ENCODE measurements around the gene LTA.
"Not testable (repeated sequence)": the region's sequence is repeated elsewhere in the genome, so short reads cannot be mapped to it uniquely, and the experiment has no call there.

The LTA gene

DNA sequence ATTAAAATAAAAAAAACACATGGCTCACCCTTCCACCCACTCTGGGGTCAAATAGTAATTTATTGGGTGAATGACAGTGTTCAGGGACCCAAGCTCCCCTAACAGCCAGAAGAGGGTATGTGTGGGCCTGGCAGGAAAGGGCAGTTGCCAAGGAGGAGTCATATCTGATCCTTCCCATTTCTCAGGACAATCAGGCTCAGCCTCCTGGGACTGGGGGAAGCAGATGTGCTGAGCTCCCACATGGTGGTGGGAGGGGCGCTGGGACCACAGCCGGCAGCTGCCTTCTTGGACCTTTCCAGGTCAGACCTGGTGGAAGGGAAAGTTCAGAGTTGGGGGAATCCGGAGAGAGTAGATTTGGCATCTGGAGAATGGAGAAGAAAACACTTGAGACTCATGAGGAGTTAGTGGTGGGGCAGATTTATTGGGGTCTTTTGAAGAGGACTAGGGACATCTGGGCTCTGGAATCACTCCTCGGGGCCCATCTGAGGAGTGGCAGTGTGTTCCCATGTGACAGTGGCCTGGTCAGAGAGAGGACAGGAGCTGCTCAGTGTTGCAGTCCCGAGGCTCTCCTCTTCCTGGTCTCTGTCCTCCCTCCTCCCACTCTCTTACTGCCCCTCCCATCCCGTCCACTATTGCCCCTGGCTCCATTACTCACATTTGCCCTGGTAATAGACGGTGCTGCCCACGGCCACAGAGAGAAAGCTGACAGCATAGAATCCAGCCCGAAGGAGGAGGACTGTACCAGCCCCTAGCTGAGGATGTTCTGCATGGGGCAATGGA is 17.0 kb downstream of the LTA start:
- no peak for DNase-seq

DNA sequence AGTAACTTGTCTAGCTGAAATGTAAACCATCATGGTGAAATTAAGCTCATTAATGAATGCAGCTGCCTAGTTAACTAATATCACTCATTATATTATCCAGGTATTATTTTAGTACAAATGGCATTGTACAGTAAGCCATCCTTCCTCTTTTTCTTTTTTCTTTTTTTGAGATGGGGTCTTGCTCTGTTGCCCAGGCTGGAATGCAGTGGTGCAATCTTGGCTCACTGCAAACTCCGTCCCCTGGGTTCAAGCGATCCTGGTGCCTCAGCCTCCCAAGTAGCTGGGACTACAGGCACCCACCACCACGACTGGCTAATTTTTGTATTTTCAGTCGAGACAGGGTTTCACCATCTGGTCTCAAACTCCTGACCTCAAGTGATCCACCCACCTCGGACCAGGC is 18.6 kb downstream of the LTA start:
- DNase-seq = not testable (repeated sequence)

GRCh38 chr6:31592396-31592771 is 20.3 kb downstream of the LTA start:
- DNase-seq = no peak

- no peak for DNase-seq
Measured at GRCh38 chr6:31597006-31597405, 24.9 kb downstream of the LTA start.

GRCh38 chr6:31607317-31607716 is 35.2 kb downstream of the LTA start:
- DNase-seq = no peak

- DNase-seq = no peak
Measured at GRCh38 chr6:31609519-31610406, 37.7 kb downstream of the LTA start.

GRCh38 chr6:31610968-31611367 is 38.9 kb downstream of the LTA start:
- DNase-seq = no peak

DNA sequence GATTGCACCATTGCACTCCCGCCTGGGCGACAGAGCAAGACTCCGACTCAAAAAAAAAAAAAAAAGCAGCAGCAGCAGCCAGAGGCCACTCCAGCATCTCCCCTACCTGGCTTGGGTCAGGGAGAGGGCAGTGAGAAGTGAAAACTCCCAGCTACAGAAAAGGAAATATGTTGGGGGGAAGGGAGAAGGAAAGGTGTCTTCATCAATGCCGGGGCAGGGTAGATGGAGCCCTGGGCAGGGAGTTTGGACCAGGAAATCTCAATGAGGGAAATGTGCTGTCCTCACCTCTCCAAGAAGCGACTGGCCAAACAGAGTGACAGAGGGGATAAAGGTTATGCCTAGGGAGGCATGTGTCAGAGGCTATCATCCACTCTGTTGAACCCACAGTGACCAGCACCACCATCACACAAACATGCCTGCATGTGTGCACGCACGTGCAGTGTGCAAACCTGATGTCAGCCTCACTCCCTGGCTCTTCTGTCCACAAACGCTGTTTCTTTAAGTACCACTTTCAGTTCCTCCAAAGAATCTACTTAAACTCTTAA is 42.1 kb downstream of the LTA start:
- DNase-seq = no peak

- DNase-seq = no peak
Measured at GRCh38 chr6:31614684-31615578, 42.8 kb downstream of the LTA start, which contains the start of gene AIF1. AIF1 (plus strand) TSS chr6:31615234; CDS start chr6:31615330, 96 bp downstream.

GRCh38 chr6:31615748-31616147 is 43.7 kb downstream of the LTA start:
- DNase-seq = no peak

- no peak for DNase-seq
Measured at GRCh38 chr6:31617010-31617409, 44.9 kb downstream of the LTA start.

DNA sequence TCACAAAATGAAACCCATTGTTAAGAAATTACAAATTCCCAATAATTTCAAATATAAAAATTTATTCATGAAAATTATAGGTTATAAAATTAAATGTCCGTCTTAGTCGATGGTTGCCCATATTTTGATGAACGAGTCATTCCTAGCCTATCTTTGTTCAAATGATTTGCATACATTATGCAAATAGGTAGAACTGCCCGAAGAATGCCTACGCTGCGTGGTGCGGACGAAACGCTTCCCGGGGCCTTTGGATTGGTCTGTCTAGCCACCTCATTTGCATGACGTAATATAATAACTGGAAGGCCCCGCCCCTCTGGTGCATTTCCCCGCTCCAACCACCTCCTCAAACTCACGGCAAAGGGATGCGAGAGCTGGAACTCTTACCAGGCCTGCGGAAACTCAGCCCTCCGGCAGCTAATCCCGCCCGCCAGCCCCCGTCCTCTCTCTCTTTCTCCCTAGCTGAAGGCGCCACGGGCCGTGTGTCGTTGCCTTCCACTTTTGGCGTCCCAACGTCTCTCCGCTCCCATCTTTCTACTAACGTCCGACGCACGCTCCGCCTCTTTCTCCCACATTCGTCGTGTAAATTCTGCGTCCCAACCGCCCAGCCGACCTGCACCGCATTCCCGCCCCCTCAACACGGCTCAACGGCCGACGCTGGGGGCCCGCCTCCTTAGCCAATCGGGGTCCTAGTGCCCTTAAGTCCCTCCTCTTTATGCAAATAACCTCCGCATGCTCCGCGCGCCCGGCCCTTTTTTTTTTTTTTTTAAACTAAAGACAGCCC is 47.9 kb downstream of the LTA start:
- peak; percentile 98 for DNase-seq

DNA sequence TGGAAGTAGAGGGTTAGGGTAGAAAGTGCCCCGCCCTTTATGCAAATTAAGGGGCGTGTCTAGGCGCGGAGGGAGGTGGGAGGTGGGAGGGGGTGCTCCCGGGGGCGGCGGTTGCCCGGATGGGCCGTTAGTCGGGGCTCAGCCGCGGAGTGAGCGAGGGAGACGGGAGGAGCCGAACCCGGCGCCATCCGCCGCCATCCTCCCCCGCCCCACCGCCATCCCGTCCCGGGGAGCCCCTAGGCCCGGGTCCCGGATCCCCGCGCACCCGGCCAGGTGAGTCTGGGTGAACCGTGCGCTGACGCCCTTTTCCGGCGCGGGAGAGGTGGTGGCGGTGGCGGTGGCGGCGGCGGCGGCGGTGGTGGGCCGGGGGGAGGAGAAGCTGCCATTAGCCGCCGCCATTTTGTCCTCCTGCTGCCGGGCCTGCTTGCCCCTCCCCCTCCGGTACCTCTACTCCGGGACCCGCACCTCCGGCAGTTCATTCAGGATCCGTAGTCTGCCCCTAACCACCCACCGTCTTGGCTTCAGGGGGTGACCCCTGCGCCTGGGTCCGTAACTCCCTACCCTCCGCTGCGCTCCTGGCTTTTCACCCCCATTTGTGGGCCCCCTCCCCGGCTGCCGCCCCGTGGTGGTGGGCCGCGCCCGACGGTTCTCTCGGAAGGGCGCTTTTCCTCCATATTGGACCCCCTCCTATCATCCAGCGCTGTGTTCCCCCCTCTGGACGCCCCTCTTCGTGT is 48.7 kb downstream of the LTA start, which contains the start of gene PRRC2A:
Gene PRRC2A, plus strand, starts transcription at position 130 of the 734 bp plus-strand sequence. CDS start 2,075 bp downstream, outside the sequence.
- no peak for DNase-seq

DNA sequence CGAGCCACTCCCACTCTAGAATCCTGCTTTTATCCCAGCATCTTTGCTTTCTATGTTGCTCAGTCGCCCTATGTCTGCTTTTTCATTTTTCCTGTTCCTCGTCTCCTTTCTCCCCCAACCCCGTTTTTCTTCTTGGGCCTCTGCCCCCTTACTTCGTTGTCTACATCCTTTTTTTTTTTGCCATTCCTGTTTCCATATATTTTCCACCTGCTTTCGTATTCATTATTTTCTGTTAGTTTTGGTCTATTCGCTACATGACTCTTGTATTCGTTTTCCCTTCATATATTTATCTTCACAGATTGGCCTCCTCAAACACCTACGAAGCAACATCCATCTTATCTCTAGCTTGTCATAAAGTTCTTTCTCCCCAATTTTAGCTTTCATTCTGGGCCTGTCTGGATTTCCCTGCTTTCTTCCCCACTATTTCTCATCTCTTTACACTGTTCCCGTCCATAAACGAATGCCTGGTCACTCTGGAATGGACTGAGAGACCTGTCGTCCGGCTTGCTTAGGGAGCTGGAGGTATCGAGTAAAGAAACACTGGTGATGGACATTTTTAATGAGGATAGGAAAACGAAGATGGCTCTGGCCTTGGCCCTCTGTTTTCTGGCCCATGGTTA is 49.3 kb downstream of the LTA start:
- DNase-seq = peak in 1 of 2 experiments; percentile 3

DNA sequence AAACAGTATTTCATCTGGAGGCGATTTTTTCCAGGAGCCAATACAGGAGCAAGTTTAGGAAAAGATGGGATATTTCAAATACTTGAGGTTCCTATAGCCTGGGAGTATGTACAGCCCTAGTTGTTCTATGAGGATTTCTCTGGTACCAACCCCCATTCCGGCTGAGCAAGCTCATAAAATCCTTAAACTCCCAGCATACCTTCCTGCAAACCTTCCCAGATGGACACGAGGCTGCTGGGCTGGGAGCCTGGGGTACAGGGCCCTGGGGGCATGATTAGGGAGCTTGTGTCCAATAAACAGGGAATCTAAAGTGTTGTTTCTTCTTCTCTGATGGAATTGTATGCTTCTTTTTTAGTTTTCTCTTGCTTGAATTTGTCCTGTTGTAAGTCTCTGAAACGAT is 49.9 kb downstream of the LTA start:
- no peak for DNase-seq

GRCh38 chr6:31622684-31623091 is 50.6 kb downstream of the LTA start:
- DNase-seq = no peak
